RWPE1 (cell line): ENCODE data around the gene TENT5A.

ENCODE experiments used
- CTCF ChIA-PET: fragments of 350-600 bp; sonication (Branson Sonifier 250); formaldehyde crosslinking; extraction: SDS; loops from one replicate; lab custom pipeline; 2021; lab: Yijun Ruan, JAX
- POLR2A ChIA-PET: fragments of 400-600 bp; formaldehyde crosslinking; extraction: SDS; loops from one replicate; lab custom pipeline; 2020; ENCODE audit warnings: antibody characterized with exemption; ENCODE audit not compliant: low non-redundant PET; lab: Yijun Ruan, JAX
- DNase-seq: peaks from one replicate; pipeline ENCODE4 v3.0.0; 2012; ENCODE audit warnings: low spot score
- H3K27ac ChIP-seq: fragments of 450-650 bp; 2 replicates; pipeline ENCODE4 v1.5.1; 2017
- CTCF ChIP-seq: fragments of 450-650 bp; conservative IDR thresholded peaks from 2 replicates; pipeline ENCODE4 v1.5.1; 2017; ENCODE audit warnings: low read depth, mild to moderate bottlenecking

The TENT5A gene

DNA sequence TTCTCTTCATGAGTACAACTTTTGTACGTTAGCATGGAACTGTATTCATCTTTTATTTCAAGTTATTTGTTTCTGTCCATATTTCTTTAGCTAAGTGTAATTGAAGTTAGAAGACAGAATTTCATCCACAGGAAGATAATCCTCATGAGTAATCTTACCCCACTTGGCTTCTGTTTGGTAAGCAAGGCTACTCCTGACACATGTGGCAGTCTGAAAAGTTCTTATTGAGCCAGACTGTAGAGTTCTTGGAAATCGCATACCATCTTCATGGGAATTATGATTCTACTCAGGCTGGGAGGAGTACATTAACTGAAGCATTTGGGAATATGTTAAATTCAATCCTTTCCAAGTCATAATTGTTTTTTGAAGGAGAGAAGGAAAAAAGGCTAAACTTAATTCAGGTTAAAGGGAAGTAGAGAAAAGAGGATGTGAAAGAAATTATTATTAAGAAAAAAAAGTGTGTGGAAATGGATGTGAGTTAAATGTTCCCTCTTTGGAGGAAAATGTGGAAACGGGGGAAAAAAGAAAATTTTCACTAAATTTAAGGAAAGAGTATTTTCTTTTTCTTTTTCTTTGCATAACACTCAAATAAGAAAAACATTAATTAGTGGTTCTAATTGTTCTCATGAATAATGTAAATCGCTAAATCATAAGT, 41.5 kb upstream of the TENT5A start:
- POLR2A ChIA-PET = no interaction called here
- no peak for DNase-seq
- no peak for TF ChIP-seq CTCF
- no peak overlapping the region for H3K27ac ChIP-seq
- CTCF ChIA-PET = no interaction called here

DNA sequence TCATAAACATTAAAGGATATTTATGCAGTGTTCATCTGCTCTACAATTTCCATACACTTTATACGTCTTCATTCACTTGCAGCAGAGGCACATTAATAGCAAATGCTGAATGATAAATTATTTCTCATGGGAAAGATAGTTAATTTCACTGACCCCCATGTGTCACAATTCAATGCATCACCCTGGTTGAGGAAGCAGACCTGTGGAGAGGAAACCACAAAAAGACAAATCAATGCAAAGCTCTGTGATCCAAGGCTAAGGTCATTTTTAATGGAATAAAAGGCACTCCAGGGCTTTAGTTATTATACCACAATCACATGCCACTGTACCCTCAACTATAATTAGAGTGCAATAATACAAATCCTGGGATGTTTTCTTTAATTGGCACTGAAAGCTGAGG, 40.3 kb upstream of the TENT5A start:
- ChIA-PET CTCF (interaction anchor here (0.6 kb wide), 1 partner anchor 120 kb away, joined by 3 read pairs; no protein-coding TSS in a partner anchor), POLR2A (no interaction called here)
- TF ChIP-seq CTCF = no peak
- H3K27ac ChIP-seq = no peak overlapping the region
- DNase-seq = no peak

- POLR2A ChIA-PET = no interaction called here
- DNase-seq = no peak
- CTCF ChIA-PET = no interaction called here
- no peak overlapping the region for H3K27ac ChIP-seq
- TF ChIP-seq CTCF = no peak
Measured at GRCh38 chr6:81791756-81792155, 39.3 kb upstream of the TENT5A start.

- no peak overlapping the region for H3K27ac ChIP-seq
- POLR2A ChIA-PET = no interaction called here
- DNase-seq = no peak
- CTCF ChIA-PET = interaction anchor here (0.5 kb wide), 1 partner anchor 605 kb away, joined by 3 read pairs; no protein-coding TSS in a partner anchor
- no peak for TF ChIP-seq CTCF
Measured at GRCh38 chr6:81790034-81790433, 37.6 kb upstream of the TENT5A start.

DNA sequence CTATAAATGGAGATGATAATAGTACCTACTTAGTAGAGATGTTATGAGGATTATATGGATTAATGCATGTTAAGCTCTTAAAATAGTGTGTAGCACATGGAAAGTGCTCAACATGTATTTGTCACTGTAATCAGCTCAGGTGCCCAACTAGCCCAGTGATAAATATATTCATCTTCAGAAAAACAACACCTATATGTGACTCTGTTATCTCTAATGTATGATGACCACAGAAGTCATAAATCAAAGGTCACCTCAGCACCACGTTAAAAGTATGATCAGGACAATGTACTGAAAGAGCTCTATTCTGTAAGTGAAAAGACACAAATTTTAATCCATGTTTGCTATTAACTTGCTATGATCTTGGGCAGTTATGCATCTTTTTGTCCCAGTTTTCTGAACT, 36.8 kb upstream of the TENT5A start:
- H3K27ac ChIP-seq = no peak overlapping the region
- TF ChIP-seq CTCF = no peak
- ChIA-PET CTCF (interaction anchor here (0.6 kb wide), 1 partner anchor 183 kb away, joined by 3 read pairs; no protein-coding TSS in a partner anchor), POLR2A (no interaction called here)
- no peak for DNase-seq

- no peak for DNase-seq
- TF ChIP-seq CTCF = no peak
- ChIA-PET CTCF (no interaction called here), POLR2A (no interaction called here)
- no peak overlapping the region for H3K27ac ChIP-seq
Measured at GRCh38 chr6:81788748-81789147, 36.3 kb upstream of the TENT5A start.
